ENCODE data around the gene TBX10.

DNA sequence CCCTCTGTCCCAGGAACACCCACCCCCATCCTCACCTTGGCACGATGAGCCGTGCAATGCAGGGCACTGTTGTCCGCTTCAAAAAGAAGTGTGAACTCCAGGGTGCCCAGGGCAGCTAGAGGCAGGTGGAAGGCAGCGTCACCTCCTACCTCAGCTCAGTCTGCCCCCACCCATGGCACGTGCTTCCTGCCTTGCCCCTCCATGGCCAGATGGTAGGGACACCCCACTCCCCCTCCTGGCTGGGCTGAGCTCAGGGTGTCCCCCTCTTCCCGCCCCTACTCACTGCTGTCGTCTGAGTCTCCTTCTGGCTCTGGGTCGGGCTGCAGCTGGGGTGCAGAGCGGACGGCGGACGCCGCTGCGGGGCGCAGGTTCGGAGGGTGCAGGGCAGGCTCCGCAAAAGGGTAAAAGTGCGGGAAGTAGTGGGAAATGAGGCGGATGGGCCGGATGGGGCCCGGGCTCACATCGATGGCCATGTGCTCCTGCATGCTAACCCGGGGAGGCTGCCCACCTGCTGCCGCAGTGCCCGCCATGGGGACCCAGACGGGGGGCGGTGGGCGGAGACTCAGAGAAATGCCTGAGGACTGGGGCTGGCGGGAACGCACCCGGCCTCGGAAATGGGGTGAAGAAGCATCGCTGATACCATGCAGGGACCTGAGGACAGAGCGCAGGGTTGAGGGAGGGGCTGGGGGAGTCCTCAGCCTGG, 23.7 kb downstream of the TBX10 start:
- TF ChIP-seq, protein P1, sequence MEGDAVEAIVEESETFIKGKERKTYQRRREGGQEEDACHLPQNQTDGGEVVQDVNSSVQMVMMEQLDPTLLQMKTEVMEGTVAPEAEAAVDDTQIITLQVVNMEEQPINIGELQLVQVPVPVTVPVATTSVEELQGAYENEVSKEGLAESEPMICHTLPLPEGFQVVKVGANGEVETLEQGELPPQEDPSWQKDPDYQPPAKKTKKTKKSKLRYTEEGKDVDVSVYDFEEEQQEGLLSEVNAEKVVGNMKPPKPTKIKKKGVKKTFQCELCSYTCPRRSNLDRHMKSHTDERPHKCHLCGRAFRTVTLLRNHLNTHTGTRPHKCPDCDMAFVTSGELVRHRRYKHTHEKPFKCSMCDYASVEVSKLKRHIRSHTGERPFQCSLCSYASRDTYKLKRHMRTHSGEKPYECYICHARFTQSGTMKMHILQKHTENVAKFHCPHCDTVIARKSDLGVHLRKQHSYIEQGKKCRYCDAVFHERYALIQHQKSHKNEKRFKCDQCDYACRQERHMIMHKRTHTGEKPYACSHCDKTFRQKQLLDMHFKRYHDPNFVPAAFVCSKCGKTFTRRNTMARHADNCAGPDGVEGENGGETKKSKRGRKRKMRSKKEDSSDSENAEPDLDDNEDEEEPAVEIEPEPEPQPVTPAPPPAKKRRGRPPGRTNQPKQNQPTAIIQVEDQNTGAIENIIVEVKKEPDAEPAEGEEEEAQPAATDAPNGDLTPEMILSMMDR (conservative IDR thresholded peaks at IDR 0.05 in 1 of 2, IDR thresholded peaks at IDR 0.05 in 1 of 2; ENCODE audit: extremely low read depth in 1 of 2, insufficient read depth in 1 of 2, low read depth in 1 of 2, low read length in 2 of 2): no peak
- no peak for TF ChIP-seq EZH2 (IDR thresholded peaks at IDR 0.05; ENCODE audit: borderline replicate concordance, low read length)
